Measurements from ENCODE around the gene FASN. TPM values are rescaled to one million over a fixed set of nuclear protein-coding genes. Genes with fewer than 3 reads are reported as not detected.

FASN gene
- total RNA-seq, 2 experiments from 2014 or later: 111 to 364 TPM

DNA sequence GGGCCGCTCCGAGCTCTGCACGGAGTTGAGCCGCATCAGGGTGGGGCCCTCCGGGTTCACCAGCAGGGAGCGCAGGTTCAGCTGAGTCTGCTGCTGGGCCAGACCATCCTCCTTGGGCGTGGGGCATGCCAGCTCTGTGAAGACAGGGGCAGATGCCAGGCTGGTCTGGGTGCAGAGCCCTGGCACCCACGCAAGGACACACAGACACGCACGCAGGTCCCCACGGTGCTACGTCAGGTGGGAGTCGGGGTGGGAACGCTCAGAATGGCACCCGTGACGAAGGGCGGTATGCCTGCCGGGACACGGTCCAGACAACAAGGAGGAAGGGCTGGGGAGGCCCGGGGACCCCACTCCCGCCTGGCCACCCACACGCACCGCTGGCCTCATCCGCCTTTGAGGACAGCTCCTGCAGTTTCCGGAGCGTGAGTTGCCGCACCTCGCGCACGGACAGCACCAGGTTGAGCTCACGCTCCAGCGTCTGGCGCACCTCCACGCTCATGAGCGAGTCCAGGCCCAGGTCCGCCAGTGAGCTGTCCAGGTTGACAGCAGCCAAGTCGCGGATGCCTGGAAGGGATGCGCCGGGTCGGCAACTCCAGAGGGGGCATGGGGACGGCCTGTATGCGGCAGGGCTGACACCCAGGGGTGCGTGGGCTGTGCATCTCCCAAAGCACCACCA lies 17.1 kb downstream of the FASN start:
- peaks cover 6% of the 10 kb centered on the region for H3K4me1 ChIP-seq (ENCODE audit: insufficient read depth, low read length, poor library complexity, severe bottlenecking)
- no peak for DNase-seq (ENCODE audit: low spot score)
- no peak overlapping the region for H3K4me3 ChIP-seq (ENCODE audit: low read depth, low read length, poor library complexity, severe bottlenecking)
- H4K20me1 ChIP-seq (ENCODE audit: insufficient read depth, low read length): no peaks in the 10 kb centered on the region
- no peak overlapping the region for H3K27ac ChIP-seq (ENCODE audit: low read depth, low read length, poor library complexity, severe bottlenecking)
- TF ChIP-seq CTCF (conservative IDR thresholded peaks at IDR 0.05; ENCODE audit: low read length): no peak
- TF ChIP-seq EZH2phosphoT487 (IDR thresholded peaks at IDR 0.05; ENCODE audit: borderline replicate concordance, low read depth, low read length): no peak
- H3K4me2 ChIP-seq (ENCODE audit: low read length): no peak overlapping the region
- no peak overlapping the region for H2AFZ ChIP-seq (ENCODE audit: low read length)
- H3K79me2 ChIP-seq (ENCODE audit: insufficient read depth, low read depth, low read length): no peaks in the 10 kb centered on the region
- POLR2A ChIA-PET: no interaction called here
- intact Hi-C loops (cut with micrococcal nuclease; ENCODE audit: unreplicated experiment): no loop called here
- no TSS peak for BruUV-seq (replicated peaks)
- H3K9me2 ChIP-seq (ENCODE audit: insufficient read depth, low read length): no peaks in the 10 kb centered on the region
- peaks cover 93% of the 10 kb centered on the region for H3K36me3 ChIP-seq (ENCODE audit: insufficient read depth, low read length)
- no peaks in the 10 kb centered on the region for H3K9me3 ChIP-seq (ENCODE audit: low read length)
- CTCF ChIA-PET (ENCODE audit: unreplicated experiment): interaction anchor here (0.6 kb wide), 1 partner anchor 32 kb away, joined by 3 read pairs; no protein-coding TSS in a partner anchor

- Histone ChIP-seq H3K9me3 (ENCODE audit: low read length) (no peaks in the 10 kb centered on the region), H3K36me3 (ENCODE audit: insufficient read depth, low read length) (peaks cover 86% of the 10 kb centered on the region)
- no TSS peak for BruUV-seq (replicated peaks)
These were observed 17.8 kb downstream of the FASN start for GRCh38 chr17:82080048-82080788.

More at GRCh38 chr17:82080048-82080788, 17.8 kb downstream of the FASN start:
- no peak overlapping the region for H3K4me2 ChIP-seq (ENCODE audit: low read length)
- ChIA-PET CTCF (ENCODE audit: unreplicated experiment) (no interaction called here), POLR2A (no interaction called here)
- H3K79me2 ChIP-seq (ENCODE audit: insufficient read depth, low read depth, low read length): no peaks in the 10 kb centered on the region
- DNase-seq (ENCODE audit: low spot score): no peak
- intact Hi-C loops (cut with micrococcal nuclease; ENCODE audit: unreplicated experiment): no loop called here
- no peak overlapping the region for H3K4me3 ChIP-seq (ENCODE audit: low read depth, low read length, poor library complexity, severe bottlenecking)
- H3K27ac ChIP-seq (ENCODE audit: low read depth, low read length, poor library complexity, severe bottlenecking): no peak overlapping the region
- H3K9me2 ChIP-seq (ENCODE audit: insufficient read depth, low read length): no peaks in the 10 kb centered on the region
- H2AFZ ChIP-seq (ENCODE audit: low read length): no peak overlapping the region
- no peaks in the 10 kb centered on the region for H4K20me1 ChIP-seq (ENCODE audit: insufficient read depth, low read length)
- H3K4me1 ChIP-seq (ENCODE audit: insufficient read depth, low read length, poor library complexity, severe bottlenecking): peaks cover 13% of the 10 kb centered on the region
- no peak for TF ChIP-seq CTCF (conservative IDR thresholded peaks at IDR 0.05; ENCODE audit: low read length)
- no peak for TF ChIP-seq EZH2phosphoT487 (IDR thresholded peaks at IDR 0.05; ENCODE audit: borderline replicate concordance, low read depth, low read length)
